RCC 7860 (cell line): Measurements from ENCODE around the gene TACC2.

ENCODE experiments used
- DNase-seq: peaks from one replicate; pipeline ENCODE4 v3.0.0-alpha.2; 2015; ENCODE audit warnings: low spot score
- FAIRE-seq: peaks from 2 replicates; lab custom pipeline; 2012; peaks lifted over from hg19 to GRCh38; lab: Jason Lieb, UNC

The TACC2 gene

GRCh38 chr10:122302315-122302714, 313.4 kb downstream of the TACC2 start:
- FAIRE-seq = no peak
- no peak for DNase-seq

- no peak for DNase-seq
- no peak for FAIRE-seq
Observed at GRCh38 chr10:122303271-122304053, 314.5 kb downstream of the TACC2 start.
